ENCODE measurements around the gene ADAP1.

Gene ADAP1

GRCh38 chr7:934469-935163 lies 19.9 kb downstream of the ADAP1 start:
- Histone ChIP-seq H3K4me1 (ENCODE audit: control insufficient read depth, insufficient read depth, low read length, unreplicated experiment) (peaks cover 6% of the 10 kb centered on the region), H3K36me3 (ENCODE audit: insufficient read depth, low read length) (no peaks in the 10 kb centered on the region), H3K27ac (ENCODE audit: low read depth, low read length) (no peak overlapping the region), H3K79me2 (ENCODE audit: control insufficient read depth, insufficient read depth, low read length, unreplicated experiment) (no peaks in the 10 kb centered on the region), H2AFZ (ENCODE audit: low read length, unreplicated experiment) (no peak overlapping the region), H3K4me3 (ENCODE audit: low read depth, low read length) (no peak overlapping the region), H3K27me3 (ENCODE audit: insufficient read depth, low read length) (no peaks in the 10 kb centered on the region)

DNA sequence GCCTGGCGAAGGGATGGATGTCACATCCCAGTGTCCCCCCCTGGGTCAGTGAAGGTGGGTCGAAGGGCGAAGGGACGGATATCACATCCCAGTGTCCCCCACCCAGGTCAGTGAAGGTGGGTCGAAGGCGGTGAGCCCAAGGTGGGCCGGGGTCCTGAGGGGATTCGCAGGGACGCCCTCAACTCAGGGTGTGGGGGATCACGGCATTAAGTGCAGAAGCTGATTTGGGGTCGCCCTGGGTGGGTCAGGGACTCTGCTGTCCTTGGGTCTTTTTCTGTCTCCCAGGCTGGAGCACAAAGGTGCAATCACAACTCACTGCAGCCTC lies 21.9 kb downstream of the ADAP1 start:
- no peak overlapping the region for H3K27ac ChIP-seq (ENCODE audit: low read depth, low read length)
- H3K36me3 ChIP-seq (ENCODE audit: insufficient read depth, low read length) = no peaks in the 10 kb centered on the region
- no peaks in the 10 kb centered on the region for H3K79me2 ChIP-seq (ENCODE audit: control insufficient read depth, insufficient read depth, low read length, unreplicated experiment)
- no peak overlapping the region for H2AFZ ChIP-seq (ENCODE audit: low read length, unreplicated experiment)
- H3K4me3 ChIP-seq (ENCODE audit: low read depth, low read length) = no peak overlapping the region
- H3K4me1 ChIP-seq (ENCODE audit: control insufficient read depth, insufficient read depth, low read length, unreplicated experiment) = peaks cover 6% of the 10 kb centered on the region
- H3K27me3 ChIP-seq (ENCODE audit: insufficient read depth, low read length) = no peaks in the 10 kb centered on the region

- no peak overlapping the region for H3K4me3 ChIP-seq (ENCODE audit: low read depth, low read length)
- peaks cover 6% of the 10 kb centered on the region for H3K4me1 ChIP-seq (ENCODE audit: control insufficient read depth, insufficient read depth, low read length, unreplicated experiment)
Observed at GRCh38 chr7:931871-932650, 22.4 kb downstream of the ADAP1 start.

GRCh38 chr7:930975-931758 lies 23.3 kb downstream of the ADAP1 start:
- no peak overlapping the region for H3K27ac ChIP-seq (ENCODE audit: low read depth, low read length)
- no peaks in the 10 kb centered on the region for H3K4me1 ChIP-seq (ENCODE audit: control insufficient read depth, insufficient read depth, low read length, unreplicated experiment)
- H3K27me3 ChIP-seq (ENCODE audit: insufficient read depth, low read length) = no peaks in the 10 kb centered on the region
- H2AFZ ChIP-seq (ENCODE audit: low read length, unreplicated experiment) = no peak overlapping the region
- H3K79me2 ChIP-seq (ENCODE audit: control insufficient read depth, insufficient read depth, low read length, unreplicated experiment) = no peaks in the 10 kb centered on the region
- H3K36me3 ChIP-seq (ENCODE audit: insufficient read depth, low read length) = no peaks in the 10 kb centered on the region
- H3K4me3 ChIP-seq (ENCODE audit: low read depth, low read length) = no peak overlapping the region

More at GRCh38 chr7:931871-932650, 22.4 kb downstream of the ADAP1 start:
- Histone ChIP-seq H3K79me2 (ENCODE audit: control insufficient read depth, insufficient read depth, low read length, unreplicated experiment) (no peaks in the 10 kb centered on the region), H2AFZ (ENCODE audit: low read length, unreplicated experiment) (no peak overlapping the region), H3K36me3 (ENCODE audit: insufficient read depth, low read length) (no peaks in the 10 kb centered on the region), H3K27me3 (ENCODE audit: insufficient read depth, low read length) (no peaks in the 10 kb centered on the region), H3K27ac (ENCODE audit: low read depth, low read length) (no peak overlapping the region)

DNA sequence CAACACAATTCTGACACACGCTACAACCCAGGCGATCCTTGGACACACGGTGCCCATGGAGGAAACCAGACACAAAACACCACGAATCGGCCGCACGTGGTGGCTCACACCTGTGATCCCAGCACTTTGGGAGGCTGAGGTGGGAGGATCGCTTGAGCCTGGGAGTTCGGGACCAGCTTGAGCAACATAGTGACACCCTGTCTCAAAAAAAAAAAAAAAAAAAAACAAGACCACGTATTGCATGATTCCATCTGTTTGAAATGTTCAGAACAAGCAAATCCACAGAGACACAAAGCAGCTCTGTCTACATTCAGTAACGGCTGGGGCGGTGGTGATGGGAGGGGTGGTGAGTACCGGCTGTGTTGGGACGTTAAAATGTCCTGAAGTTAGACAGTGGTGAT lies 25.2 kb downstream of the ADAP1 start:
- Histone ChIP-seq H3K4me1 (ENCODE audit: control insufficient read depth, insufficient read depth, low read length, unreplicated experiment) (peaks cover 7% of the 10 kb centered on the region), H3K27ac (ENCODE audit: low read depth, low read length) (no peak overlapping the region), H3K27me3 (ENCODE audit: insufficient read depth, low read length) (no peaks in the 10 kb centered on the region), H3K36me3 (ENCODE audit: insufficient read depth, low read length) (no peaks in the 10 kb centered on the region), H2AFZ (ENCODE audit: low read length, unreplicated experiment) (no peak overlapping the region), H3K79me2 (ENCODE audit: control insufficient read depth, insufficient read depth, low read length, unreplicated experiment) (no peaks in the 10 kb centered on the region), H3K4me3 (ENCODE audit: low read depth, low read length) (no peak overlapping the region)

- Histone ChIP-seq H3K27ac (ENCODE audit: low read depth, low read length) (no peak overlapping the region), H3K79me2 (ENCODE audit: control insufficient read depth, insufficient read depth, low read length, unreplicated experiment) (no peaks in the 10 kb centered on the region), H3K4me3 (ENCODE audit: low read depth, low read length) (no peak overlapping the region), H3K36me3 (ENCODE audit: insufficient read depth, low read length) (no peaks in the 10 kb centered on the region), H3K27me3 (ENCODE audit: insufficient read depth, low read length) (no peaks in the 10 kb centered on the region), H2AFZ (ENCODE audit: low read length, unreplicated experiment) (no peak overlapping the region), H3K4me1 (ENCODE audit: control insufficient read depth, insufficient read depth, low read length, unreplicated experiment) (peaks cover 7% of the 10 kb centered on the region)
Observed at GRCh38 chr7:927031-927671, 27.3 kb downstream of the ADAP1 start.

- Histone ChIP-seq H3K4me1 (ENCODE audit: control insufficient read depth, insufficient read depth, low read length, unreplicated experiment) (peaks cover 7% of the 10 kb centered on the region), H3K79me2 (ENCODE audit: control insufficient read depth, insufficient read depth, low read length, unreplicated experiment) (no peaks in the 10 kb centered on the region), H2AFZ (ENCODE audit: low read length, unreplicated experiment) (no peak overlapping the region), H3K27me3 (ENCODE audit: insufficient read depth, low read length) (no peaks in the 10 kb centered on the region), H3K36me3 (ENCODE audit: insufficient read depth, low read length) (no peaks in the 10 kb centered on the region), H3K27ac (ENCODE audit: low read depth, low read length) (no peak overlapping the region), H3K4me3 (ENCODE audit: low read depth, low read length) (no peak overlapping the region)
Observed at GRCh38 chr7:926061-927030, 28.1 kb downstream of the ADAP1 start.

GRCh38 chr7:925601-926000 lies 28.9 kb downstream of the ADAP1 start:
- Histone ChIP-seq H3K36me3 (ENCODE audit: insufficient read depth, low read length) (no peaks in the 10 kb centered on the region), H2AFZ (ENCODE audit: low read length, unreplicated experiment) (no peak overlapping the region), H3K27ac (ENCODE audit: low read depth, low read length) (no peak overlapping the region), H3K4me3 (ENCODE audit: low read depth, low read length) (no peak overlapping the region), H3K4me1 (ENCODE audit: control insufficient read depth, insufficient read depth, low read length, unreplicated experiment) (peaks cover 7% of the 10 kb centered on the region), H3K79me2 (ENCODE audit: control insufficient read depth, insufficient read depth, low read length, unreplicated experiment) (no peaks in the 10 kb centered on the region), H3K27me3 (ENCODE audit: insufficient read depth, low read length) (no peaks in the 10 kb centered on the region)

- Histone ChIP-seq H3K79me2 (ENCODE audit: control insufficient read depth, insufficient read depth, low read length, unreplicated experiment) (no peaks in the 10 kb centered on the region), H3K36me3 (ENCODE audit: insufficient read depth, low read length) (no peaks in the 10 kb centered on the region), H2AFZ (ENCODE audit: low read length, unreplicated experiment) (no peak overlapping the region), H3K27me3 (ENCODE audit: insufficient read depth, low read length) (no peaks in the 10 kb centered on the region), H3K27ac (ENCODE audit: low read depth, low read length) (no peak overlapping the region), H3K4me1 (ENCODE audit: control insufficient read depth, insufficient read depth, low read length, unreplicated experiment) (peaks cover 7% of the 10 kb centered on the region), H3K4me3 (ENCODE audit: low read depth, low read length) (no peak overlapping the region)
Observed at GRCh38 chr7:924541-925231, 29.8 kb downstream of the ADAP1 start.

All from ACC112 (cell line).